ENCODE data around the gene RSPO1. TPM values are rescaled to one million over a fixed set of nuclear protein-coding genes. Genes with fewer than 3 reads are reported as not detected.

The RSPO1 gene
- total and polyA plus RNA-seq, 2 of the 4 experiments (the other 2 are of a cell fraction), result not detected

DNA sequence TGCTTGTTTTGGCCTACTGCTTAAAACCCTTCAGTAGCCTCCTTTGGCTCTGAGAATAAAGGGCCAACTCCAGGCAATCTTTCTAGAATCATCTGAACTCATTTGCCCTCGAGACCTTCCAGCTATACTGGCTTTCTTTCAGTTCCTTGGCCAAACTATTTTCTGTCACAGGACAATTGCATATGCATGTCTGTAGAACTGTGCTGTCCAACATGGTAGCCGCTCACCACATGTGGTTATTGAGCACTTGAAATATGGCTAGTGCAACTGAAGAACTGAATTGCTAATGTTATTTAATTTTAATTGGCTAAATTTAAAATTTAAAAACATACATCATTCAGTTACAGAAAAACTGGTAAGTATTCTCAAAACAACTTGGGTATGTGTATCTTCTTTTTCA is 24.7 kb downstream of the RSPO1 start:
- no peak overlapping the region for H3K18ac ChIP-seq (ENCODE audit: low read depth, low read length)
- H3K27ac ChIP-seq (ENCODE audit: insufficient read depth, low read length), result no peak overlapping the region
- in situ Hi-C loops (cut with MboI; ENCODE audit: low sequenced_read_pairs) (loop anchor here (5.0 to 25.0 kb wide), 2 partner anchors 62 to 1202 kb away; no protein-coding TSS in a partner anchor), intact Hi-C loops (cut with micrococcal nuclease) (loop anchor here (10.0 kb wide), 1 partner anchor 195 kb away; the partner anchor contains the start of genes C1orf122 and YRDC), dilution Hi-C loops (cut with HindIII; ENCODE audit: low sequenced_read_pairs, unreplicated experiment) (no loop called here)
- no peak overlapping the region for H2AK9ac ChIP-seq (replicated peaks; ENCODE audit: low read depth, low read length, poor library complexity)
- no peak for DNase-seq
- WGBS, 2 experiments (ENCODE audit: extremely low coverage in 2 of 2, insufficient read length in 1 of 2), result no CpG with 5 or more reads among the region's 2 CpGs
- H2BK5ac ChIP-seq (ENCODE audit: low read depth, low read length, poor library complexity, severe bottlenecking), result no peak overlapping the region
- H2AFZ ChIP-seq (replicated peaks; ENCODE audit: low read length, poor library complexity), result no peak overlapping the region
- no peak overlapping the region for H3K14ac ChIP-seq (replicated peaks; ENCODE audit: low read depth, low read length)
- no peak overlapping the region for H3K4me3 ChIP-seq (ENCODE audit: insufficient read depth, low read depth, low read length)
- H3K4me2 ChIP-seq (ENCODE audit: low read depth, low read length), result no peak overlapping the region
- peaks cover 44% of the 10 kb centered on the region for H3K27me3 ChIP-seq (ENCODE audit: control insufficient read depth, insufficient read depth, low read length)
- H2BK20ac ChIP-seq (ENCODE audit: low read depth, low read length), result no peak overlapping the region
- no peaks in the 10 kb centered on the region for H4K20me1 ChIP-seq (ENCODE audit: insufficient read depth, low read length)
- H3K56ac ChIP-seq (ENCODE audit: extremely low read depth, insufficient read depth, low read length), result no peak overlapping the region
- ChIA-PET POLR2A (ENCODE audit: unreplicated experiment) (no interaction called here), CTCF (interaction anchor here (0.6 kb wide), 1 partner anchor 43 kb away, joined by 3 read pairs; no protein-coding TSS in a partner anchor)
- no peak overlapping the region for H3K4ac ChIP-seq (ENCODE audit: low read depth, low read length)
- no peak overlapping the region for H2BK15ac ChIP-seq (ENCODE audit: low read depth, low read length)
- no peak overlapping the region for H3K9ac ChIP-seq (ENCODE audit: low read depth, low read length)
- no peaks in the 10 kb centered on the region for H3K9me1 ChIP-seq (ENCODE audit: insufficient read depth, low read length)
- no peak overlapping the region for H4K91ac ChIP-seq (ENCODE audit: insufficient read depth, low read depth, low read length)
- ATAC-seq (ENCODE audit: low read depth), result no peak
- no TSS peak for BruUV-seq (replicated peaks)
- H3K36me3 ChIP-seq (ENCODE audit: control insufficient read depth, insufficient read depth, low read length), result no peaks in the 10 kb centered on the region
- H3K4me1 ChIP-seq (ENCODE audit: control insufficient read depth, insufficient read depth, low read length), result peaks cover 3% of the 10 kb centered on the region; the same call in 1 of the 2 replicates
- no peak overlapping the region for H4K8ac ChIP-seq (ENCODE audit: low read depth in 2 of 2, low read length in 2 of 2)
- no peak overlapping the region for H4K5ac ChIP-seq (ENCODE audit: low read depth, low read length)
- no peaks in the 10 kb centered on the region for H3K79me1 ChIP-seq (ENCODE audit: low read depth in 1 of 2, low read length in 2 of 2)
- H3K23ac ChIP-seq (ENCODE audit: low read depth, low read length), result no peak overlapping the region
- no peaks in the 10 kb centered on the region for H3K9me3 ChIP-seq (ENCODE audit: control insufficient read depth, insufficient read depth, low read length)
- TF ChIP-seq, protein P1, sequence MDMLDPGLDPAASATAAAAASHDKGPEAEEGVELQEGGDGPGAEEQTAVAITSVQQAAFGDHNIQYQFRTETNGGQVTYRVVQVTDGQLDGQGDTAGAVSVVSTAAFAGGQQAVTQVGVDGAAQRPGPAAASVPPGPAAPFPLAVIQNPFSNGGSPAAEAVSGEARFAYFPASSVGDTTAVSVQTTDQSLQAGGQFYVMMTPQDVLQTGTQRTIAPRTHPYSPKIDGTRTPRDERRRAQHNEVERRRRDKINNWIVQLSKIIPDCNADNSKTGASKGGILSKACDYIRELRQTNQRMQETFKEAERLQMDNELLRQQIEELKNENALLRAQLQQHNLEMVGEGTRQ (IDR thresholded peaks at IDR 0.05; ENCODE audit: low read depth, low read length), result no peak
- no peak for TF ChIP-seq BHLHE40 (IDR thresholded peaks at IDR 0.05; ENCODE audit: low read depth, low read length)
- TF ChIP-seq MAZ (IDR thresholded peaks at IDR 0.05; ENCODE audit: borderline replicate concordance, low read depth, low read length), result no peak
- TF ChIP-seq, protein P2, sequence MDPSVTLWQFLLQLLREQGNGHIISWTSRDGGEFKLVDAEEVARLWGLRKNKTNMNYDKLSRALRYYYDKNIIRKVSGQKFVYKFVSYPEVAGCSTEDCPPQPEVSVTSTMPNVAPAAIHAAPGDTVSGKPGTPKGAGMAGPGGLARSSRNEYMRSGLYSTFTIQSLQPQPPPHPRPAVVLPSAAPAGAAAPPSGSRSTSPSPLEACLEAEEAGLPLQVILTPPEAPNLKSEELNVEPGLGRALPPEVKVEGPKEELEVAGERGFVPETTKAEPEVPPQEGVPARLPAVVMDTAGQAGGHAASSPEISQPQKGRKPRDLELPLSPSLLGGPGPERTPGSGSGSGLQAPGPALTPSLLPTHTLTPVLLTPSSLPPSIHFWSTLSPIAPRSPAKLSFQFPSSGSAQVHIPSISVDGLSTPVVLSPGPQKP (IDR thresholded peaks at IDR 0.05; ENCODE audit: borderline replicate concordance, low read depth, low read length), result no peak
- no peak for TF ChIP-seq SMC3 (IDR thresholded peaks at IDR 0.05; ENCODE audit: low read depth, low read length)
- no peak overlapping the region for H2AK5ac ChIP-seq (ENCODE audit: low read depth, low read length)
- H2BK120ac ChIP-seq (ENCODE audit: low read depth, low read length), result no peak overlapping the region

All from IMR-90 (cell line).